H9 (cell line): ENCODE results near the gene STOX2. TPM values are rescaled to one million over a fixed set of nuclear protein-coding genes. Genes with fewer than 3 reads are reported as not detected.
A peak's percentile ranks its signal among the peaks of the same experiment; 100 is the strongest.

Experiments used
- DNase-seq: peaks from one replicate; pipeline ENCODE4 v3.0.0-alpha.2; 2017
- H2AFZ ChIP-seq: one replicate; pipeline ENCODE4 v1.6.1; 2013; ENCODE audit warnings: mild to moderate bottlenecking, low read length, control low read depth, moderate library complexity
- H2AK5ac ChIP-seq: 2 replicates; pipeline ENCODE4 v1.6.1; 2013; ENCODE audit warnings: low read length, control low read depth, mixed read lengths; ENCODE audit not compliant: insufficient read length
- H2BK120ac ChIP-seq: one replicate; pipeline ENCODE4 v1.6.1; 2013; ENCODE audit warnings: low read depth, mild to moderate bottlenecking, low read length, control low read depth, inconsistent platforms; ENCODE audit not compliant: poor library complexity, severe bottlenecking
- H2BK12ac ChIP-seq: 2 replicates; pipeline ENCODE4 v1.6.1; 2013; ENCODE audit warnings: low read length, control low read depth, mixed read lengths, low read depth; ENCODE audit not compliant: insufficient read length
- H2BK15ac ChIP-seq: 2 replicates; pipeline ENCODE4 v1.6.1; 2013; ENCODE audit warnings: low read depth, low read length, control low read depth
- H2BK20ac ChIP-seq: one replicate; pipeline ENCODE4 v1.6.1; 2013; ENCODE audit warnings: low read depth, mild to moderate bottlenecking, low read length, control low read depth, inconsistent platforms; ENCODE audit not compliant: poor library complexity, severe bottlenecking
- H2BK5ac ChIP-seq: 2 replicates; pipeline ENCODE4 v1.6.1; 2013; ENCODE audit warnings: low read length, control low read depth, mixed read lengths; ENCODE audit not compliant: insufficient read length
- H3K14ac ChIP-seq: 2 replicates; pipeline ENCODE4 v1.6.1; 2013; ENCODE audit warnings: low read length, control low read depth; ENCODE audit not compliant: insufficient read depth
- H3K18ac ChIP-seq: 2 replicates; pipeline ENCODE4 v1.6.1; 2013; ENCODE audit warnings: low read depth, mild to moderate bottlenecking, mixed read lengths, low read length, control low read depth; ENCODE audit not compliant: insufficient read length
- H3K23ac ChIP-seq: 2 replicates; pipeline ENCODE4 v1.6.1; 2013; ENCODE audit warnings: low read length, control low read depth, mixed read lengths, low read depth; ENCODE audit not compliant: insufficient read length
- H3K23me2 ChIP-seq: 2 replicates; pipeline ENCODE4 v1.6.1; 2013; ENCODE audit warnings: low read depth, mild to moderate bottlenecking, mixed read lengths, low read length, control low read depth; ENCODE audit not compliant: insufficient read length, poor library complexity, severe bottlenecking
- H3K27ac ChIP-seq: 2 replicates; pipeline ENCODE4 v1.5.1; 2013; ENCODE audit warnings: low read length, control low read depth, mixed read lengths, low read depth; ENCODE audit not compliant: insufficient read length
- H3K27me3 ChIP-seq: 2 replicates; pipeline ENCODE4 v1.6.1; 2013; ENCODE audit warnings: low read length, control low read depth, inconsistent platforms; ENCODE audit not compliant: insufficient read depth
- H3K4ac ChIP-seq: 2 replicates; pipeline ENCODE4 v1.6.1; 2013; ENCODE audit warnings: low read depth, mild to moderate bottlenecking, control low read depth, inconsistent platforms, low read length, moderate library complexity
- H3K4me1 ChIP-seq: 2 replicates; pipeline ENCODE4 v1.6.1; 2013; ENCODE audit warnings: low read length, control low read depth, inconsistent platforms; ENCODE audit not compliant: insufficient read depth
- H3K4me2 ChIP-seq: 2 replicates; pipeline ENCODE4 v1.6.1; 2013; ENCODE audit warnings: low read length, control low read depth, mixed read lengths; ENCODE audit not compliant: insufficient read length, insufficient read depth
- H3K56ac ChIP-seq: 2 replicates; pipeline ENCODE4 v1.6.1; 2013; ENCODE audit warnings: low read depth, mild to moderate bottlenecking, mixed read lengths, low read length, control low read depth; ENCODE audit not compliant: insufficient read length
- H3K79me1 ChIP-seq: 2 replicates; pipeline ENCODE4 v1.6.1; 2013; ENCODE audit warnings: low read depth, mild to moderate bottlenecking, moderate library complexity, low read length, control low read depth, inconsistent platforms; ENCODE audit not compliant: insufficient read depth, poor library complexity, severe bottlenecking
- H3K79me2 ChIP-seq: 2 replicates; pipeline ENCODE4 v1.6.1; 2013; ENCODE audit warnings: low read length, control low read depth, inconsistent platforms; ENCODE audit not compliant: insufficient read depth
- H3K9ac ChIP-seq: 2 replicates; pipeline ENCODE4 v1.6.1; 2013; ENCODE audit warnings: low read length, control low read depth, mixed read lengths; ENCODE audit not compliant: insufficient read length; ENCODE audit errors: extremely low read depth
- H3K9me3 ChIP-seq: one replicate; pipeline ENCODE4 v1.6.1; 2013; ENCODE audit warnings: low read depth, low read length, inconsistent platforms; ENCODE audit not compliant: control insufficient read depth
- H3T11ph ChIP-seq: one replicate; pipeline ENCODE4 v1.6.1; 2013; ENCODE audit warnings: mild to moderate bottlenecking, low read length, control low read depth, inconsistent platforms
- H4K20me1 ChIP-seq: one replicate; pipeline ENCODE4 v1.6.1; 2013; ENCODE audit not compliant: control insufficient read depth, insufficient read length, insufficient read depth
- H4K5ac ChIP-seq: 2 replicates; pipeline ENCODE4 v1.6.1; 2013; ENCODE audit warnings: low read depth, mild to moderate bottlenecking, mixed read lengths, low read length, control low read depth; ENCODE audit not compliant: insufficient read length
- H4K8ac ChIP-seq: replicated peaks from 2 replicates; pipeline ENCODE4 v1.6.1; 2013; ENCODE audit warnings: low read length, control low read depth, mixed read lengths, low read depth; ENCODE audit not compliant: insufficient read length
- H4K91ac ChIP-seq: 2 replicates; pipeline ENCODE4 v1.6.1; 2013; ENCODE audit warnings: low read depth, mild to moderate bottlenecking, moderate library complexity, mixed read lengths, low read length, control low read depth; ENCODE audit not compliant: insufficient read length
- H3K27ac Mint-ChIP-seq, 3 experiments: 2 replicates in 2 of 3; 3 replicates in 1 of 3; pipeline ENCODE4 v1.8.0; 2020 to 2021; ENCODE audit warnings: mixed read lengths in 3 of 3, mild to moderate bottlenecking in 1 of 3, moderate library complexity in 1 of 3
- H3K27me3 Mint-ChIP-seq: 2 replicates; pipeline ENCODE4 v1.8.0; 2021; ENCODE audit warnings: low read depth, mild to moderate bottlenecking, moderate library complexity, mixed read lengths
- H3K36me3 Mint-ChIP-seq, 3 experiments: 2 replicates in 2 of 3; 3 replicates in 1 of 3; pipeline ENCODE4 v1.8.0; 2020 to 2021; ENCODE audit warnings: low read depth in 3 of 3, mixed read lengths in 3 of 3; ENCODE audit not compliant: insufficient read depth in 1 of 3
- H3K4me1 Mint-ChIP-seq, 2 experiments: 2 replicates each; pipeline ENCODE4 v1.8.0; 2020; ENCODE audit warnings: mixed read lengths in 2 of 2
- H3K4me3 Mint-ChIP-seq, 2 experiments: 2 replicates in 1 of 2; 3 replicates in 1 of 2; pipeline ENCODE4 v1.8.0; 2020 to 2021; ENCODE audit warnings: mild to moderate bottlenecking in 2 of 2, mixed read lengths in 2 of 2, moderate library complexity in 1 of 2
- H3K9me3 Mint-ChIP-seq, 2 experiments: 2 replicates in 1 of 2; 3 replicates in 1 of 2; pipeline ENCODE4 v1.8.0; 2020; ENCODE audit warnings: mild to moderate bottlenecking in 2 of 2, mixed read lengths in 2 of 2, moderate library complexity in 1 of 2
- WGBS: extraction: QIAGEN DNeasy Blood & Tissue Kit; methylation state at CpG from one replicate; pipeline ENCODE4 v1.1.7; 2013; ENCODE audit warnings: missing lambda C conversion rate, low lambda C conversion rate, mixed read lengths; ENCODE audit not compliant: insufficient read length; ENCODE audit errors: extremely low coverage; 5-methylcytosine and 5-hydroxymethylcytosine counted together
- total RNA-seq: library from RNA; stranded (reverse); gene quantifications from 2 replicates; pipeline ENCODE4 v1.2.1, GENCODE V29; 2021
- TF ChIP-seq, protein P1 (sequence below): fragments of 200-600 bp; sonication (generic); conservative IDR thresholded peaks from 3 replicates; pipeline ENCODE4 v1.8.0; 2021; ENCODE audit warnings: antibody characterized with exemption, mild to moderate bottlenecking

STOX2 gene
- total RNA-seq, 1 experiment from 2014 or later, result 28.2 TPM

- no peak overlapping the region for H2AK5ac ChIP-seq
- H2BK5ac ChIP-seq, result no peak overlapping the region
- WGBS, result no CpG with 5 or more reads among the region's 2 CpGs
- H3K27me3 ChIP-seq, result no peaks in the 10 kb centered on the region
- Mint-ChIP-seq H3K36me3 (peaks cover 0 to 6% (median 0%) of the 10 kb centered on the region in 3 experiments; a peak in 2 of 7 replicates), H3K27ac (peak overlapping the region; percentile 74 to 91 (median 81)), H3K4me3 (peak overlapping the region in 1 of 2 experiments; percentile 57; a peak in 3 of 5 replicates), H3K9me3 (no peaks in the 10 kb centered on the region), H3K27me3 (no peaks in the 10 kb centered on the region), H3K4me1 (peaks cover 47 to 49% of the 10 kb centered on the region in 2 experiments)
- no peak overlapping the region for H3K9ac ChIP-seq
- no peaks in the 10 kb centered on the region for H3K9me3 ChIP-seq
- H2AFZ ChIP-seq, result no peak overlapping the region
- peaks cover 7% of the 10 kb centered on the region; the same call in 1 of the 2 replicates for H3K4me1 ChIP-seq
- H3K56ac ChIP-seq, result no peak overlapping the region
- no peak overlapping the region for H3K4ac ChIP-seq
- no peaks in the 10 kb centered on the region for H4K20me1 ChIP-seq
- TF ChIP-seq, protein P1, sequence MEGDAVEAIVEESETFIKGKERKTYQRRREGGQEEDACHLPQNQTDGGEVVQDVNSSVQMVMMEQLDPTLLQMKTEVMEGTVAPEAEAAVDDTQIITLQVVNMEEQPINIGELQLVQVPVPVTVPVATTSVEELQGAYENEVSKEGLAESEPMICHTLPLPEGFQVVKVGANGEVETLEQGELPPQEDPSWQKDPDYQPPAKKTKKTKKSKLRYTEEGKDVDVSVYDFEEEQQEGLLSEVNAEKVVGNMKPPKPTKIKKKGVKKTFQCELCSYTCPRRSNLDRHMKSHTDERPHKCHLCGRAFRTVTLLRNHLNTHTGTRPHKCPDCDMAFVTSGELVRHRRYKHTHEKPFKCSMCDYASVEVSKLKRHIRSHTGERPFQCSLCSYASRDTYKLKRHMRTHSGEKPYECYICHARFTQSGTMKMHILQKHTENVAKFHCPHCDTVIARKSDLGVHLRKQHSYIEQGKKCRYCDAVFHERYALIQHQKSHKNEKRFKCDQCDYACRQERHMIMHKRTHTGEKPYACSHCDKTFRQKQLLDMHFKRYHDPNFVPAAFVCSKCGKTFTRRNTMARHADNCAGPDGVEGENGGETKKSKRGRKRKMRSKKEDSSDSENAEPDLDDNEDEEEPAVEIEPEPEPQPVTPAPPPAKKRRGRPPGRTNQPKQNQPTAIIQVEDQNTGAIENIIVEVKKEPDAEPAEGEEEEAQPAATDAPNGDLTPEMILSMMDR, result no peak
- H3K23ac ChIP-seq, result no peak overlapping the region
- H2BK20ac ChIP-seq, result no peak overlapping the region
- H2BK15ac ChIP-seq, result no peak overlapping the region
- no peak overlapping the region for H4K5ac ChIP-seq
- no peak overlapping the region for H4K91ac ChIP-seq
- H2BK12ac ChIP-seq, result no peak overlapping the region
- H4K8ac ChIP-seq, result no peak overlapping the region
- H3K79me1 ChIP-seq, result no peaks in the 10 kb centered on the region
- H3K14ac ChIP-seq, result no peak overlapping the region
- no peak overlapping the region for H3T11ph ChIP-seq
- no peak overlapping the region for H2BK120ac ChIP-seq
- DNase-seq, result no peak
- H3K27ac ChIP-seq, result peak overlapping the region; percentile 71
- no peak overlapping the region for H3K18ac ChIP-seq
- H3K79me2 ChIP-seq, result peaks cover 3% of the 10 kb centered on the region; the same call in 1 of the 2 replicates
- H3K4me2 ChIP-seq, result no peak overlapping the region
- H3K23me2 ChIP-seq, result no peaks in the 10 kb centered on the region
Measured at GRCh38 chr4:183935355-183936005, 30.4 kb downstream of the STOX2 start.
